Measurements from ENCODE around the gene SCRN2.

SCRN2 gene

DNA sequence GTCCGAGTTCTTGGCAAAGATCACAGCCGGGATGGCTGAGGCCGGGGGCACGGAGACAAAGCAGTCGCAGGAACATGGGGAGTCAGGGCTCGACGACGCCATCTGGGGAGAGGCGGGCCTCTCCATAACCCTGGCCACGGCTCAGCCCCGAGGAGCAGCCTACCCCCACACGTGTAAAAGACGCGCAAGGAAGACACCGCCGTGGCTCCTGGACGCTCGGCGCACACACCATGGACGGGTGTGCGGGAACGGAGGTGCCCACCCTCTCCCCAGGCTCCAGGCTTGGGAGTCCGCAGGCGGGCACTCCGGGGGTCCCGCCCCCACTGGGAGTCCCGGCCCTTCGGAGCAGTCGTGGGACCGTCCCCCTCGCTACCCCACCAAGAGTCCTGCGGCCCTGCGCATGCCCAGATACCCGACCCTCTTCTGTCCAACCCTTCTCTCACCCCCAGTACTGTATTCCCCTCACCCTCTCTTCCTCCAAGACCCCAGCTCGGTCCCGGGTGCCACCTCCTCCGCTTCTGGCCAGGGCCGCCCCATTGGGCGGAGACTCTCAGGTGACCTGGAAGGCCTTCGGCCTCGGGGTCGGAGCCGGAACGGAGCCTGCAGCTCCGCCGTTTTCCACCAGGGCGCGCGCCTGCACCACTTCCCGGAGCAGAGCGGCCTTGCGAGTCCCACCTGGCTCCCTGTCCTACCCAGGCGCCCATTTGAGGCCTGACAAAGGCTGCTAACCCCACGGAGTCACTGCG is at the start of gene SCRN2:
TSS of gene SCRN2 (minus strand) at position 532 of the 746 bp plus-strand sequence. CDS start at position 102, 430 bp downstream.
- DNase-seq (ENCODE audit: low read depth) = no peak

DNA sequence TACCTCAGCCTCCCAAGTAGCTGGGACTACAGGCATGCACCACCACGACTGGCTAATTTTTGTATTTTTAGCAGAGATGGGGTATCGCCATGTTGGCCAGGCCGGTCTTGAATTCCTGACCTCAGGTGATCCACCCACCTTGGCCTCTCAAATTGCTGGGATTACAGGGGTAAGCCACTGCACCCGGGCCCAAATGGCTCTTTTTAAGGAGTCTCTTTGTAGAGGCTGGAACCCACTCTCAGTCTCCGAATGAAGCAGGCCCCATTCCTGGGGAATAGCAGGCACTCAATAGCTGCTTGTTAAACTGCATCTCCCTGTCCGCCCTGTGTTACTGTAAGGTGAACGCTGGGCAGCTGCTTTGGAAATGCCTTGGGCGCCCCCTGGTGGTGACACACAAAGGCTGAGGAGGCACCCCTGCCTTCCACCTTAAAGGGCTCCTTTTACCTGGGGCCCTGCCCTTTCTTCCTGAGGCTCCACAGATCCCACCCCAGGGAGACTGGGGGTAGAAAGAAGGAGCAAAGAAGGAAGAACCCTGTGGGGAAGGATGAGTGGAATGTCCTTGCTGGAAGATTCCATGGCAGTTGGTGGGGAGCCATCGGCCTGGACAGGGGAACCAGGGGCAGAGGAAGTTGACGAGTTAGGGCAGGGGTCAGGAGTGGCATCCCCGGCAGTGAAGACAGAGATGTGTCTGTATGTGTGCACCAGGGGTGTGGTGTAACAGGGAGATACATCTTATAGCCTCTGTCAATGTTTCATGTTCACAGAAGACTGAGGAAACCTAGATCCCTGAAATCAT is 48.9 kb upstream of the SCRN2 start:
- DNase-seq (ENCODE audit: low read depth) = peak; percentile 32

DNA sequence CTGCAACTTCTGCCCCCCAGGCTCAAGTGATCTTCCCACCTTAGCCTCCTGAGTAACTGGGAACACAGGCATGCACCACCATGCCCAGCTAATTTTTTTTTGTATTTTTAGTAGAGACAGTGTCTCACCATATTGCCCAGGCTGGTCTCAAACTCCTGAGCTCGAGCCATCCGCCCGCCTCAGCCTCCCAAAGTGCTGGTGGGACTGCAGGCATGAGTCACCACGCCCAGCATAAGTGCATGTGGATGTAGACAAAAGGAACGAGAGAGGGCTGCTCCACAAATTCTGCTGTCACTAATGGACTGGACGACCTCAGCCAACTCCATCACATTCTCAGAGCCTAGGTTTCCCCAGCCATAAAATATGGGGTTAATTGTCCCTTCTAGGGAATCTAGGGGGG is 47.2 kb upstream of the SCRN2 start:
- no peak for DNase-seq (ENCODE audit: low read depth)

DNA sequence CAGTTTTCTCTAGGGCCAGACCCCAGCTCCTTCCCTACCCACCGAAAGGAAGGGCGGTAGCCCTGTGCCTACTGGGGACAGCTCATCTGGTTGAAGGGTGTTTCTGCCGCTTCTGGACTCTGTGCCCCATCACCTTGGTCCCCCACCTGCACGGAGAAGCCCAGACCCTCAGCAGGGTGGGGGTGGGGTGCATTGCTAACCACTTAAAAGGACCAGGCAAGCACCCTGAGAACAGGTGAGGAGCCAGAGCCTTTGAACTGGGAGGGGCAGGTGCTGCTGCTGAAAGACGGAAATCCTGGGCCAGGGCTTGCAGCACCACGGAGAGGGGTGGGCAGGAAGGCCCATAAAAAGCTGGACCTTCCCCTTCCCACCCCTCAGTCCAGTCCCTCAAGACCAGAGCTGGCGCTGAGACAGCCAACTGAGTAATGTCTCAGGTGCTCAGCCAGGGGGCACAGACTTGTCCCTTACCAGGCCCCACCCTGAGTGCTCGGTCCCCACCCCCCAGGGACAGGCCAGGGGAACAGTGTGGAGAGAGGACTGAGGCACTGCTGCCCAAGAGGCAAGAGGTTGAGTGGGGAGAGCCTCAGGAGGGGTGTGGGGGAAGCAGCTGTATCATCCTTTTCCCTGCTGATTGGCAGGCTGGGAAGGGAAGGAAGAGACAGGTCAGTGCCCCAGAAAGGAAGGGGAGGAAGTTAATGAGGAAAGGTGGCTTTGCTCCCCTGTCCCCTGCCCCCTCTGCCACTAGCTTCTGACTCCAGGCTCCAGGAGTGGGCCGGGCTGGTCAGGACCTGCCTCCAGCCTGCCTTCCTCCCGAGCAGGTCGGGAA is 44.0 kb upstream of the SCRN2 start:
- DNase-seq (ENCODE audit: low read depth) = no peak

DNA sequence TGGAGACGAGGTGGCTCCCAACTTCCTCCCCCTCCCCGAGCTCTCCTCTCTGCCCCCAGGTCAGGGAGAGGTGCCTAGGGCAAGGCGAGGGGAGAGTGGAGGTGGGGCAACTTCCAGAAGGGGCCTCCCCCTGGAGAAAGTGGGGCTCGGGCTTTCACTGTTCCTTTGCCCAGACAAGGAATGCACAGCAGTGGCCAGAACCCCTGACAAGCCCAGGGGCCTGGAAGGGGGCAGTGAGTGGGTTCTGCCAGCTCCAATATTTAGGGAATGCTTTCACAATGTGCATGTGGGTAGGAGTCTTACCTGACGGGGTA is 43.3 kb upstream of the SCRN2 start:
- DNase-seq (ENCODE audit: low read depth) = no peak

DNA sequence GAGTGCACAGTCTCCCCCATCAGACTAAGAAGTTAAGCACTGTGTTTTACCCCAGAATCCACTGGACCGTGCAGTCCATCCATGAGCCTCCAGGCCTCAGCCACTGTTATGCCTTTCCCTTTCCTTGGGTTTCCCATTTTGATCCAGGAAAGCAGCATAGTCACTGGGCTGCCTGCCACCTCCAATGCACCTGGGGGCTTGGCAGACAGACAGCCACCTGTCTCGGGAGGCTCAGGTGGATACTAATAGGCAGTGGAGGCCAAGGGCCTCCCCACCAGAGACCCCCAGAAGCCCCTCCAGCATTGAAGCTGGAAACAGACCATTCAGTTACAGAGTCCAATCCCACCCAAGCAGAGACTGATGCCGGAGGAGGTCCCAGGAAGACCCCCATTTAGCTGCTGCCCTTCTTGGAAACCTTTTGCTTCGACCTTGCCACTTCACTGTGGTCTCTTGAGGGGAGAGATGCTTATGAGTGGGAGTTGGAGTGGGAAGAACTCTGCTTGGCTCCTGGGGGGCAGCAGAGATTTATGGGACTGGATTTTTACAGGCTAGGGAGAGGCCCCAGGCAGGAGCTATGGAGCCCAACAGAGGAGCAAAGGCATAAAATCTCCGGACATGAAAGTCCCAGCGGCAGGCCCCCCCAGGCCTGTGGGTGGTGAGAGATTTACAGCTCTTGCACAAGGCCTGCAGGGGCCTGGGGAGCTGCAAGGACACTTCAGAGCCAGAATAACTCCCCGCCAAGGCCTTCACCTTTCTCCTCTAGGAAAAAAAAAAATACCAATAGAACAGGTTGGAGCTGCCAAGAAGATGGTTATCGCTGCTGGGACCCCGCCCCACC is 42.7 kb upstream of the SCRN2 start:
- no peak for DNase-seq (ENCODE audit: low read depth)

DNA sequence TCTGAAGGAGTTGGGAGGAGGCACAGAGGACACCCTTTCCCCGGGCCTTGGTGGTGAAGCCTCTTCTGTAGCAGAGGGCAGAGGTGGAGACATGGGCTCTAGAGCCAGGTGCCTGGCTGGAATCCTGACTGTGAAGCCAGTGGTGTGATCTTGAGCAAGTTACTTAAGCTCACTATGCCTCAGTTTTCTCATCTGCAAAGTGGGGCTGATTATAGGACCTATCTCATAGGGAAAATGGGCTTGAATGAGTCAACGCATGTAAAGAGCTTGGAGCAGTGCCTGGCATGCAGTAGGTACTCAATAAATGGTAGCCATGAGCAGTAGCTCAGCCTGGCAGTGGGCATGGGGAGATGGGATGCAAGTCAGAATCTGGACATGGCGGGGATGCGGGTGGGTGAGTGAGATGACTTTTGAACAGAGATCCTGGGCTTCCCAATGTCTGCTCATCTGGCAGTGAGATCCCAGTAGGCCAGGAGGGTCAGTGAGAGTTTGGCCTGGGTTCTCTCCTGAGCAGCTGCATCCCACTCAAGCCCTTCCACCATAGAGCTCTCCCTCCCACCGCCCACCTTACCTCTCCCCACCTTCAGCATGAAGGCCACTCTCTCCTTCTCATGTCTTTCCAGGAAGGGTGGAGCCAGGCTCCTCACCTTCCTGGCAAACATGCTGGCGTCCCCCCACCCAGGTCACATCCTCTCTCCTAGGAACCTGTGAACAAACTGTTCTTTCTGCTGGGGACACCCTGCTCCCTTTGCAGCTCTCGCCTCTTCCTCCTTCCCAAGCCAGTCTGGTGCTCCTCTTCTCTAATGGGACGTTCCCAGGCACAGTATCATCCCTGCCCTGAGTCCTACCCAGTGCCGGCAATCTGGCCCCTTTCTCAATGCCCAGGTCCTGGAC is 41.9 kb upstream of the SCRN2 start:
- DNase-seq (ENCODE audit: low read depth) = no peak

DNA sequence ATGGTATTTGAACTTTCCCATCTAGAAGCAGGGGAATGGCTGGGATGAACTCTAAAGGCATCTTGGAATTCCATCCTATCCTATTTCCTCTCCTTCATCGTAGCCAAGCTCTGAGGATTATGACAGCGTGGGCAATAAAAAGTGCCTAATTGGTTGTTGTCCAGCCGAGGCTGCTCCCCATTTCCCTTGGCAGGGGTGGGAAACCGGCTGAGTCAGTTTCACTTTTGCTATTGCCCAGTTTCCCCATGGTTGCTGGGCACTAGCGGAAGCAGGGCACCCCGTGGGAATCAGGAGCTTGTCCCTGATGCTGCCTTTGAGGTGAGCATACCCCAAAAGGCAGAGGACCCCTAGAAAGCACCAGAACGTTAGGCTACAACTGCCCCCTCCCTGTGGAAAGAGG is 41.2 kb upstream of the SCRN2 start:
- DNase-seq (ENCODE audit: low read depth) = no peak

DNA sequence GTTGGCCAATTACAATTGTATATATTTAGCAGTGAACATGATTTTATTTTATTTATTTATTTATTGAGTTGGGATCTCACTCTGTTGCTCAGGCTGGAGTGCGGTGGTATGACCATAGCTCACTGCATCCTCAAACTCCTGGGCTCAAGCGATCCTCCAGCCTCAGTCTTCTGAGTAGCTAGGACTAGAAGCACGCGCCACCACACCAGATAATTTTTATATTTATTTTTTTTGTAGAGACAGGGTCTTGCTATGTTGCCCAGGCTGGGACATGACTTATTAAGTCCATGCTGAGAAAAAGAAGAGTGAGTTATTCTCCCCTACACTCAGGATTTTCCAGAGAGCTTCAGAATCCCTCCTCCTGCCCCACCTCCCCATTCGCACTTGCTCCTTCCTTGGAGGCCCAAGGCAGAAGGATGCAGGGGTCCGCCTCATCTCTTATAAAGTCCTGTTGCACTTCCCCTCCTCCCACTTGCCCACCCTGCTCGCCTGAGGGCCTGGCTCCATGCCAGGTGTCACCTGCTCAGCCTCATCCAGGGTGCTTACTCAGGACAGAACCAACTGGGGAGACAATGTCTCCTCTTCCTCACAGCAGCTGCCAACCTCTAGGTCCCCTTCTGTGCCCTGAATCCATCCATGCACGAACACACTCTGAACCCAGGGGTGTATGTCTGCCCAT is 38.8 kb upstream of the SCRN2 start:
- no peak for DNase-seq (ENCODE audit: low read depth)

DNA sequence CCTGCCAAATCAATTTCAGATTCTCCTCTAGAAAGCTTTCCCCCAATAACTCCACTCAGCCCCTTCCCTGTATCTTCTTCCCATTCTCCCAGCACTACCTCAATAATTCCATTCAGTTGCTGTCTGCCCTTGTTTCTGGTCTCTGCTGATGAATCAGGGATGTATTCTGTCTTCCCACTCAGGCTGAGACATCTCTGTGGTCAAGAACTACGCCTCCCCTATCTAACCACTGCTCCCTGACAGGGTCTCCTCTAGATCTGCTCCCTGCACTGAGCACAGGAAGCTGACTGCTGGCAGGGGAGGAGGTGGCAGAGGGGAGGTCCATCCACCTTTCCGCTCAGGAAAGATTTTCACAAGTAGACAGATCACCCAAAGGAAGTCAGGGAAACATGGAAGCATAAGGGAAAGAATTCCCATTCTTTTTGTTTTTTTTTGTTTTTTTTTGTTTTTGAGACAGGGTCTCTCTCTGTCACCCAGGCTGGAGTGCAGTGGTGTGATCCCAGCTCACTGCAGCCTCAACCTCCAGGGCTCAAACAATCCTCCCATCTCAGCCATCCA is 38.0 kb upstream of the SCRN2 start:
- DNase-seq (ENCODE audit: low read depth) = peak; percentile 43

DNA sequence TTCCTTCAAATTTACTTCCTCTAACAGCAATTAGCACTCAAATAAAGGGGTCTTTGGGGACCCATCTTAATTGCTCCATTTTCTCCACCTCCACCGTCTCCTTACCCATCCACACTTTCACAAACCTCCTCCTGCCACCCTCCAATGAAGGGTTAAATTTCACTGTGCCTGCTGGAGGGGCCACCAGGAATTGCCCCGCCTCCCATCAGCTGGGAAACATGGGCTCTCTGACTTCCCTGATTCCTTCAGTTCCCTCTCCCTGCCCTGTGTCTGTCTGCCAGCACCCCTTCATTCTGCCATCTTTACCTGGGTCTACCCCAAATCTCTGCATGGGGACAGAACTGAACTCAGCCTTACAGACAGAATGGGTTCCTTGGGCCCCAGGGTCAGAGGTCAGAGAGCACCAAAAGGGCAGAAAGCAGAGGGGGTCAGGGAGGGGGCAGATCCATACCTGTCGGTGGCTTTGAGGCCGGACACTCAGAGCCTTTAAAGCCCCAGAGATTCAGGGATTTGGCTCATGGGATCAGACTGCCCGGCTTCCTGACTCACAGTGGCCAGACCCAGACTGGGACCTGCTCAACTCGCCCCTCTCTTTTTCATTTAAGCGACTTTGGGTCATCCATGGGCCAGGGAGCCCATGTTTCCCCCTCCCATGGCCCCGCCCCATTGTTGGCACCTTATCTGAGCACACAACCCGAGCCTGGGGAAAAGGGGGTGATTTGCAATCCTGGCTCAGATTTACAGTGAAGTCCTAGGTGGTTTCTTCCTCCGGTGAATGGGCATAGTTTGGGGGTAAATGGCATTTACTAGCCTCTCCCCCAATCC is 37.3 kb upstream of the SCRN2 start:
- DNase-seq (ENCODE audit: low read depth) = no peak

DNA sequence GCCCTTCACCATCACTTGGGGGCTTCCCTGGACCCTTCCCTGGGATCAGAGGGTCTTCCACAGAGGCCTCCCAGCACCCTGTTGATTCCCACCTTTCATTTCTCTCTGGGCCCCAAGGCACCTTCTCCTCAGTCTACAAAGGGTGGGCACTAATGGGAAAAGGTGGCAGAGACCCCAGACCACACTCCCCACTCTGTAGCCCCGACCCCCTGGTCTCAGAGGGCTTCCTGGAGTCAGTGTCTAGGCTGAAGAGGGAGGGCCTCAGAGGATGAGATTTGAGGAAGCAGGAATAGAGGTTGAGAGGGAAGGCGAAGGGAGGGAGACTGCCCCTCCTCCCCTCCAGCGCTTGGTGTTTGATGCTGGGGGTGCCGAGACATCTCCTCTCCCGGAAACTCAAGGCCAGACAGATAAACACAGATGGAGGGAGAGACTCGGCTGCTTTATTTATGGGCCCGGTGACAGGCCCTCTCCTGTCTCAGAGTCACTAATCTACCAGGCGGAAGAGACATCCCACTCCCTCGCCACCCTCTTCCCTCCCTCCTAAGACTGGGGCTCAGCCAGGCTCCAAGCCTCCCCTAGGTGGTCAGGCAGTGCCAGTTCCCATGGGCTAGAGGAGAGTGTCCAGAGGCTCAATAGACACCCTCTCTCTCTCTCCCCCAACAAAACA is 36.4 kb upstream of the SCRN2 start:
- no peak for DNase-seq (ENCODE audit: low read depth)

DNA sequence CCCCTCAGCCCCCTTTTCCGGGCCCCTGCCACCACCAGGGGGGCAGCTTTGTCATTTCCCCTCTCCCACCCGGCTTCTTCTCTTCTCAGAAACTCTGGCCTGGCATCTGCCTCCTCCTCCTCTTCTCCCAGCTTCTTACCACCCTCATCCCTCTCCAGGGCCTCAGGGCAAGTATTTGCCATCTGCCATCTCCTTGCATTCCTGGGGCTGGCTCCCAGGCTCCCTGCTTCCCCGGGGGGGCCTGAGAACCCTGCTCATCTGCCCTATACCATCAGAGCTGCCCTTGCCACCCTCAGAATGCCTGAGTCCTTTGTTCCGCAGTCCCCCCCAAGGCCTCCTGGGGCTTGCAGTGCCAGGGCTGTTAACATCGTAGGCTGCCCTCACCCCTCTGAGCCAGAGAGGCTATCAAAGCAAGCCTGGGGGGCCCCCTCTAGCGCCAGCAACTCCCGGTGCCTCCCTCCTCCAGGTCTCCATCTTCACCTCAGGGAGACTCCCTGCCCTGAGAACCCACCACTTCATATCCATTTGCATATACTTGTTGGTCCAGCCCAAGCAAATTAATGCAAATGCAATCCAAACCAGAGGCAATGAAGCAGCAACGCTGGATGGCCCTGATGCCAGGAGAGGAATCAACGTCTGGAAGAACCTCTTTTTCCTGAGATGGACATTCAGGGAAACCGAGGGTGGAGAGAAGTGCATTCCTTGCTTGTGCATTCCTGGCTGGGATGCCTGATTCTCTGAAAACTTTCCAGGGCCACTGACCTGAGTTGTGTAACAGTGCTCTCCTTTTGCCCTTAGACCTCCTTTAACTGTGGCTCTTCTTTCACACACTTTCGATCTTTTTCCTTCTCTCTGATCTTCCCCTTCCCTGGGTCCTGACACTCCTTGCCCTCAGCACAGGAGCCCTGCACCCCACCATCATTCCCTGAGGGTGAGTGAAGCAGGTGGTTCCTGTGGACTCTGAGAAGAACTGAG is 34.2 kb upstream of the SCRN2 start:
- DNase-seq (ENCODE audit: low read depth) = no peak

DNA sequence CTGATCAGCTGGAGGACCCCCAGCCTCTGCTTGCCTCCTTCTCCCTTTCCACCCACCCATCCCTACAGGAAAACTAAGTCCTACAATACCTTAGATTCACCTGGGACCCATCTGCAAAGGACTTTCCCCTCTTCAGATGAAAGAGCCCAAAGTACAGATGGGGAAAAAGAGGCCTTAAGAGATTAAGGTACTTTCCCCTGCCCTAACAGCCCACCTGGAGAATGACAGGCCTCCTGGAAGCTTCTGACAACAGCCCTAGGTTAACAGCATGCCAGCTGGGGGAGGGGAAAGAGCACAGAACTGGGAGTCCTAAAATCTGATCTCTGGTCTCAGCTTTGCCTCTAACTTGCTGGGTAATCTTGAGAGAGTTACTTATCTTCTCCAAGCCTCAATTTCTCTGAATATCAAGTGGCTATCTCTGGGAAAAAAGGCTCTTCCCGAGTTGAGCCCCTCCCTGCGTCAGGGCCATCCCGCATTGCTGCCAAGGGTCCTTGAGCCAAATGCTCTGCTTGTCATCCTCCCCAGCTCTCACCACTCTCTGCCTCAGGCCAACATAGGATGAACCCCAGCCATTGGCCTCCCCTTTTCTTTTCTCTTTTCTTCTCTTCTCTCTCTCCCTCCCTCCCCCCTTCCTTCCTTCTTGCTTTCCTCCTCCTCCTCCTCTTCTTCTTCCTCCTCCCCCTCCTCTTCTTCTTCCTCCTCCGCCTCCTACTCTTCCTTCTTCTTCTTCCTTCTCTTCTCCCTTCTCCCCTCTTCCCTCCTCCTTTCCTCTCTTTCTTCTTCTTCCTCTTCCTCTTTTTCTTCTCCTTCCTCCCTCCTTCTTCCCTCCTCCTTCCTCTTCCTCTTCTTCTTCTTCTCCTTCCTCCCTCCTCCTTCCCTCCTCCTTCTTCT is 32.4 kb upstream of the SCRN2 start:
- no peak for DNase-seq (ENCODE audit: low read depth)

DNA sequence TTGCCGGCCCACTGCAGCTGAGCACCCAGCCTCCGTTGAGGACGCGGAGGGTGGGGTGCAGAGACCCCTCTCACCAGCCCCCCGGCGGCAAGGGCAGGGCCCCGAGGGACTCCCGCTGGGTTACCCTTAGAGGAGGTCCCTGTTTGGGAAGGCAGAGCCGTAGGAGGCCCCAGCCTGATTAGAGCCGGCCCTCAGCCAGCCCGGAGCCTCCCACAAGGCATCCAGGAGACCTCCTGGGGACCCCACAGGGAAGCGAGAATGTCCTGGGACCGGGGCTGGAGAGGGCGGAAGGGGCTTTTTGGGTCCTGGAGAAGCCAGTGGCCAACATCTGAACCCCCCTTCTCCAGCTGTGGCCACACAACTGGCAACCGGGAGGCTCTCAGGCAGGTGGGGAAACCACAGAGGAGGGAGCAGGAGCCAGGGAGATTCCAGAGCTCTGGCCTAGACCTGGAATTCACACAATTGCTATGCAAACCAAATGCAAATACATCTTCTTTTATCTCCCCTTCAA is 31.6 kb upstream of the SCRN2 start:
- DNase-seq (ENCODE audit: low read depth) = no peak
